H1 (cell line): Measurements from ENCODE around the gene TNP2. TPM values are rescaled to one million over a fixed set of nuclear protein-coding genes. Genes with fewer than 3 reads are reported as not detected.
A peak's percentile ranks its signal among the peaks of the same experiment; 100 is the strongest.

ENCODE experiments used
- CTCF ChIA-PET: fragments of 300-600 bp; sonication (Branson Sonifier 250); formaldehyde crosslinking; loops from one replicate; lab custom pipeline; 2021; ENCODE audit not compliant: partially characterized antibody; lab: Charles Lee
- POLR2A ChIA-PET: fragments of 300-600 bp; sonication (Branson Sonifier 250); formaldehyde crosslinking; loops from one replicate; lab custom pipeline; 2021; ENCODE audit warnings: inconsistent platforms; ENCODE audit not compliant: partially characterized antibody; lab: Charles Lee
- DNase-seq, 2 experiments: peaks; one replicate each; pipeline versions ENCODE4 v3.0.0 to v3.0.0-alpha.2; 2010 to 2022; ENCODE audit warnings: low spot score in 2 of 2, low read depth in 1 of 2, mixed read lengths in 1 of 2
- FAIRE-seq: peaks from 2 replicates; lab custom pipeline; 2011; peaks lifted over from hg19 to GRCh38; lab: Jason Lieb, UNC
- H2AFZ ChIP-seq: 2 replicates; pipeline ENCODE4 v1.8.1; 2012; ENCODE audit warnings: low read length, inconsistent platforms
- H2AK5ac ChIP-seq: 2 replicates; pipeline ENCODE4 v1.6.1; 2013; ENCODE audit warnings: low read depth, low read length
- H2BK120ac ChIP-seq: replicated peaks from 2 replicates; pipeline ENCODE3; 2013; ENCODE audit warnings: low read depth, low read length, inconsistent platforms
- H2BK12ac ChIP-seq: 2 replicates; pipeline ENCODE4 v1.6.1; 2013; ENCODE audit warnings: low read depth, low read length
- H2BK15ac ChIP-seq: 2 replicates; pipeline ENCODE4 v1.6.1; 2013; ENCODE audit warnings: low read length
- H2BK20ac ChIP-seq: 2 replicates; pipeline ENCODE4 v1.6.1; 2013; ENCODE audit warnings: low read length
- H2BK5ac ChIP-seq: 2 replicates; pipeline ENCODE4 v1.6.1; 2013; ENCODE audit warnings: low read depth, low read length
- H3K14ac ChIP-seq: 2 replicates; pipeline ENCODE4 v1.6.1; 2013; ENCODE audit warnings: inconsistent platforms; ENCODE audit not compliant: insufficient read length
- H3K18ac ChIP-seq: 2 replicates; pipeline ENCODE4 v1.6.1; 2013; ENCODE audit warnings: low read length; ENCODE audit errors: extremely low read depth
- H3K23ac ChIP-seq: 2 replicates; pipeline ENCODE4 v1.6.1; 2013; ENCODE audit warnings: inconsistent platforms; ENCODE audit not compliant: insufficient read length
- H3K23me2 ChIP-seq: 2 replicates; pipeline ENCODE4 v1.6.1; 2013; ENCODE audit warnings: low read depth, low read length
- H3K27ac ChIP-seq: 2 replicates; pipeline ENCODE4 v1.6.1; 2011; ENCODE audit warnings: low read depth, low read length, inconsistent platforms
- H3K27me3 ChIP-seq, 4 experiments: replicated peaks in 1 of 4; 1 replicate in 1 of 4; 2 replicates in 3 of 4; pipeline versions ENCODE4 v1.6.1 to v1.8.1; 2011 to 2013; ENCODE audit warnings: low read length in 3 of 4, mild to moderate bottlenecking in 3 of 4, inconsistent platforms in 2 of 4, mixed read lengths in 2 of 4, moderate library complexity in 1 of 4; ENCODE audit not compliant: control insufficient read depth in 3 of 4, insufficient read depth in 3 of 4; ENCODE audit errors: extremely low read depth in 1 of 4
- H3K36me3 ChIP-seq, 4 experiments: 2 replicates each; pipeline versions ENCODE4 v1.6.1 to v1.8.1; 2011 to 2013; ENCODE audit warnings: mild to moderate bottlenecking in 4 of 4, low read length in 3 of 4, moderate library complexity in 2 of 4, control low read depth in 1 of 4, inconsistent platforms in 1 of 4; ENCODE audit not compliant: insufficient read depth in 4 of 4, control insufficient read depth in 2 of 4
- H3K4ac ChIP-seq: replicated peaks from 2 replicates; pipeline ENCODE3; 2013; ENCODE audit warnings: low read length, low read depth, mixed read lengths, inconsistent platforms; ENCODE audit not compliant: insufficient read length
- H3K4me1 ChIP-seq, 4 experiments: replicated peaks in 1 of 4; 1 replicate in 1 of 4; 2 replicates in 3 of 4; pipeline versions ENCODE4 v1.6.1 to v1.8.1; 2011 to 2013; ENCODE audit warnings: low read length in 3 of 4, inconsistent platforms in 2 of 4, mixed read lengths in 1 of 4; ENCODE audit not compliant: insufficient read depth in 4 of 4, control insufficient read depth in 3 of 4
- H3K4me2 ChIP-seq, 2 experiments: 2 replicates each; pipeline versions ENCODE4 v1.6.1 to v1.8.1; 2011 to 2013; ENCODE audit warnings: low read depth in 2 of 2, low read length in 2 of 2, control low read depth in 1 of 2, inconsistent platforms in 1 of 2, mild to moderate bottlenecking in 1 of 2; ENCODE audit not compliant: insufficient read depth in 1 of 2
- H3K4me3 ChIP-seq, 4 experiments: fragments of 200-600, 300-600 bp in 1 of 4; sonication (generic), shearing (Covaris generic), sonication (Bioruptor Twin) in 1 of 4; 2 replicates each; pipeline versions ENCODE4 v1.5.1 to v1.8.1; 2011 to 2016; ENCODE audit warnings: low read length in 4 of 4, low read depth in 3 of 4, control low read depth in 2 of 4, inconsistent platforms in 2 of 4, mild to moderate bottlenecking in 2 of 4, mixed read lengths in 1 of 4, moderate library complexity in 1 of 4; ENCODE audit not compliant: insufficient read depth in 2 of 4; ENCODE audit errors: extremely low read depth in 1 of 4
- H3K56ac ChIP-seq: replicated peaks from 2 replicates; pipeline ENCODE3; 2013; ENCODE audit warnings: low read depth, mild to moderate bottlenecking, mixed read lengths, low read length, inconsistent platforms; ENCODE audit not compliant: insufficient read length
- H3K79me1 ChIP-seq: 2 replicates; pipeline ENCODE4 v1.6.1; 2013; ENCODE audit warnings: low read depth, low read length, control low read depth
- H3K79me2 ChIP-seq, 2 experiments: 2 replicates each; pipeline versions ENCODE4 v1.6.1 to v1.8.1; 2012 to 2013; ENCODE audit warnings: low read length in 2 of 2, mild to moderate bottlenecking in 2 of 2, inconsistent platforms in 1 of 2; ENCODE audit not compliant: insufficient read depth in 2 of 2, control insufficient read depth in 1 of 2
- H3K9ac ChIP-seq, 4 experiments: replicated peaks in 1 of 4; 1 replicate in 1 of 4; 2 replicates in 3 of 4; pipeline versions ENCODE4 v1.6.1 to v1.8.1; 2011 to 2013; ENCODE audit warnings: low read depth in 3 of 4, low read length in 3 of 4, control low read depth in 2 of 4, mild to moderate bottlenecking in 2 of 4, moderate library complexity in 2 of 4, inconsistent platforms in 1 of 4; ENCODE audit errors: extremely low read depth in 1 of 4
- H3K9me3 ChIP-seq, 2 experiments: 2 replicates each; pipeline versions ENCODE4 v1.6.1 to v1.8.1; 2012 to 2013; ENCODE audit warnings: mild to moderate bottlenecking in 2 of 2, moderate library complexity in 2 of 2, control low read depth in 1 of 2, inconsistent platforms in 1 of 2, low read depth in 1 of 2, low read length in 1 of 2, mixed read lengths in 1 of 2; ENCODE audit not compliant: insufficient read depth in 2 of 2
- H4K20me1 ChIP-seq, 2 experiments: replicated peaks in 1 of 2; 2 replicates each; pipeline versions ENCODE3 to v1.8.1; 2011 to 2013; ENCODE audit warnings: inconsistent platforms in 2 of 2, low read length in 2 of 2, mild to moderate bottlenecking in 1 of 2; ENCODE audit not compliant: insufficient read depth in 2 of 2, control insufficient read depth in 1 of 2
- H4K5ac ChIP-seq: 2 replicates; pipeline ENCODE4 v1.6.1; 2013; ENCODE audit warnings: low read length, low read depth, mixed read lengths, inconsistent platforms; ENCODE audit not compliant: insufficient read length
- H4K8ac ChIP-seq: 2 replicates; pipeline ENCODE4 v1.8.0; 2013; ENCODE audit warnings: mild to moderate bottlenecking, moderate library complexity, low read length, inconsistent platforms; ENCODE audit not compliant: insufficient read depth; ENCODE audit errors: extremely low read depth
- H4K91ac ChIP-seq: replicated peaks from 2 replicates; pipeline ENCODE3; 2013; ENCODE audit warnings: low read length, mixed read lengths, inconsistent platforms; ENCODE audit not compliant: insufficient read length
- ASH2L ChIP-seq: fragments of 200-600, 300-600 bp; sonication (generic); IDR thresholded peaks from one replicate; pipeline ENCODE4 v1.7.1; 2017; ENCODE audit warnings: low read length
- BRCA1 ChIP-seq: IDR thresholded peaks from 2 replicates; pipeline ENCODE4 v1.6.1; 2012; ENCODE audit warnings: low read depth, low read length, improper control_type of control experiment
- CEBPB ChIP-seq: IDR thresholded peaks from 2 replicates; pipeline ENCODE4 v1.6.1; 2012; ENCODE audit warnings: low read depth, low read length
- FOSL1 ChIP-seq: IDR thresholded peaks from 2 replicates; pipeline ENCODE4 v1.6.1; 2011; ENCODE audit warnings: mild to moderate bottlenecking, low read depth, low read length, moderate library complexity; ENCODE audit not compliant: insufficient read depth
- KDM1A ChIP-seq: fragments of 200-600, 300-600 bp; sonication (generic); IDR thresholded peaks from 2 replicates; pipeline ENCODE4 v1.7.1; 2016; ENCODE audit warnings: mild to moderate bottlenecking, low read length, borderline replicate concordance
- NANOG ChIP-seq: IDR thresholded peaks from 2 replicates; pipeline ENCODE4 v1.6.1; 2011; ENCODE audit warnings: low read length, low read depth, mild to moderate bottlenecking, inconsistent platforms; ENCODE audit not compliant: insufficient read depth, poor library complexity, severe bottlenecking
- RAD21 ChIP-seq, 2 experiments: IDR thresholded peaks in 1 of 2; conservative IDR thresholded peaks in 1 of 2; 2 replicates each; pipeline ENCODE4 v1.6.1; 2011; ENCODE audit warnings: low read depth in 2 of 2, low read length in 2 of 2, improper control_type of control experiment in 1 of 2, inconsistent platforms in 1 of 2, mild to moderate bottlenecking in 1 of 2, moderate library complexity in 1 of 2
- SP4 ChIP-seq: IDR thresholded peaks from 2 replicates; pipeline ENCODE4 v1.6.1; 2012; ENCODE audit warnings: low read length, inconsistent platforms
- TAF1 ChIP-seq: IDR thresholded peaks from 2 replicates; pipeline ENCODE4 v1.6.1; 2011; ENCODE audit warnings: mild to moderate bottlenecking, low read depth, low read length
- YY1 ChIP-seq: IDR thresholded peaks from 2 replicates; pipeline ENCODE4 v1.6.1; 2011; ENCODE audit warnings: low read depth, mild to moderate bottlenecking, low read length
- ZNF274 ChIP-seq: IDR thresholded peaks from 2 replicates; pipeline ENCODE4 v1.7.0; 2012; ENCODE audit warnings: low read length, borderline replicate concordance; ENCODE audit errors: extremely low read depth
- WGBS, 2 experiments: shearing (Covaris generic) in 1 of 2; methylation state at CpG; one replicate each; pipeline versions ENCODE4 v1.1.6 to v1.1.7; 2013 to 2015; ENCODE audit warnings: low lambda C conversion rate in 2 of 2, mixed read lengths in 2 of 2, inconsistent platforms in 1 of 2, low coverage in 1 of 2, missing lambda C conversion rate in 1 of 2; ENCODE audit not compliant: insufficient replicate concordance in 2 of 2, insufficient coverage in 1 of 2, insufficient read length in 1 of 2; ENCODE audit errors: extremely low coverage in 1 of 2, missing lambda C conversion rate in 1 of 2; 5-methylcytosine and 5-hydroxymethylcytosine counted together
- polyA plus RNA-seq, 7 experiments: library from polyadenylated mRNA; depleted of rRNA in 3 of 7; stranded (reverse) in 5 of 7; unstranded in 2 of 7; fragments of >200 nt in 5 of 7; fragments of 200-250 nt in 2 of 7; gene quantifications; 1 replicate in 5 of 7; 2 replicates in 1 of 7; 4 replicates in 1 of 7; pipeline versions ENCODE4 v1.2.1 to v1.2.3, GENCODE V29; 2011 to 2013; ENCODE audit warnings: missing spikeins in 2 of 7, mixed read lengths in 2 of 7
- total RNA-seq: library from RNA; stranded (reverse); fragmentation: NEBNext Ultra II Directional; extraction: Animal tissue kit (Norgen Biotek cat#: 25700); gene quantifications from 2 replicates; pipeline ENCODE4 v1.2.1, GENCODE V29; 2021

TNP2 gene
- total and polyA plus RNA-seq, 2 of the 8 experiments (the other 6 are each of a cell fraction or from before 2014, with no cell fraction given) = not detected

GRCh38 chr16:11302977-11303376 is 33.9 kb upstream of the TNP2 start:
- Histone ChIP-seq H2BK15ac (0 out of 2 replicates have a peak overlapping the region, but pooled peaks have one; percentile 4), H4K8ac (no peak overlapping the region), H4K5ac (no peak overlapping the region), H3K9ac (no peak overlapping the region), H3K27me3 (no peaks in the 10 kb centered on the region), H2BK20ac (no peak overlapping the region), H3K56ac (no peak overlapping the region), H3K9me3 (no peaks in the 10 kb centered on the region), H3K23ac (no peak overlapping the region), H3K4me1 (peaks cover 0 to 2% (median under 1%) of the 10 kb centered on the region in 4 experiments; a peak in 4 of 7 replicates), H3K14ac (no peak overlapping the region), H4K91ac (no peak overlapping the region)
- CTCF ChIA-PET = interaction anchor here (0.6 to 1.1 kb wide), 2 partner anchors 11 to 53 kb away, joined by 4 to 5 read pairs; no protein-coding TSS in a partner anchor
- DNase-seq (no peak), FAIRE-seq (no peak)
- WGBS, 2 experiments = 96% methylated on average over 4 of the region's 4 CpGs; no CpG with 5 or more reads in 1 of the 2 experiments
- TF ChIP-seq ZNF274 (no peak), TAF1 (no peak), YY1 (no peak), FOSL1 (no peak), ASH2L (no peak), KDM1A (no peak), BRCA1 (no peak), NANOG (no peak), CEBPB (no peak), SP4 (no peak), RAD21 (IDR thresholded peaks at IDR 0.05 in 1 of 2, conservative IDR thresholded peaks at IDR 0.05 in 1 of 2; ENCODE audit: low read depth in 2 of 2, low read length in 2 of 2) (no peak)
- TF ChIP-seq, all 59 proteins: peak for 0
- Histone ChIP-seq H2AK5ac (no peak overlapping the region), H3K4me3 (no peak overlapping the region), H2AFZ (no peak overlapping the region), H3K4me2 (no peak overlapping the region), H2BK5ac (0 out of 2 replicates have a peak overlapping the region, but pooled peaks have one; percentile 1), H3K23me2 (no peaks in the 10 kb centered on the region), H3K18ac (no peak overlapping the region), H2BK12ac (no peak overlapping the region), H3K27ac (no peak overlapping the region), H2BK120ac (no peak overlapping the region), H3K36me3 (no peaks in the 10 kb centered on the region), H3K79me2 (no peaks in the 10 kb centered on the region), H3K79me1 (no peaks in the 10 kb centered on the region), H3K4ac (no peak overlapping the region), H4K20me1 (no peaks in the 10 kb centered on the region)
- POLR2A ChIA-PET = interaction anchor here (3.4 kb wide), 1 partner anchor 47 kb away, joined by 12 read pairs; the partner anchor contains the start of gene SOCS1
